ENCODE measurements around the gene NRL.
"Not testable (repeated sequence)": the region's sequence is repeated elsewhere in the genome, so short reads cannot be mapped to it uniquely, and the experiment has no call there.

Gene NRL

DNA sequence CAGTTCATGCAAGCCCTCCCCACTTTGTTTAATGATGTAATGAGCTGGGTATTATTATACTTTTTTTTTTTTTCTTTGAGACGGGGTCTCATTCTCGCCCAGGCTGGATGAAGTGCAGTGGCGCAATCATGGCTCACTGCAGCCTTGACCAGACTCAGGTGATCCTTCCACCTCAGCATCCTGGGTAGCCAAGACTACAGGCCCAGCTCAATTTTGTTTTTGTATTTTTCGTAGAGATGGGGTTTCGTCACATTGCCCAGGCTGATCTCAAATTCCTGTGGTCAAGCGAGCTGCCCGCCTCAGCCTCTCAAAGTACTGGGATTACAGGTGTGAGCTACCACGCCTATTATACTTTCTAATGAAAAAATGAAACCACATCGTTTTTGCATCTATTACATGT, 4.7 kb downstream of the NRL start:
- TF ChIP-seq, protein P1, sequence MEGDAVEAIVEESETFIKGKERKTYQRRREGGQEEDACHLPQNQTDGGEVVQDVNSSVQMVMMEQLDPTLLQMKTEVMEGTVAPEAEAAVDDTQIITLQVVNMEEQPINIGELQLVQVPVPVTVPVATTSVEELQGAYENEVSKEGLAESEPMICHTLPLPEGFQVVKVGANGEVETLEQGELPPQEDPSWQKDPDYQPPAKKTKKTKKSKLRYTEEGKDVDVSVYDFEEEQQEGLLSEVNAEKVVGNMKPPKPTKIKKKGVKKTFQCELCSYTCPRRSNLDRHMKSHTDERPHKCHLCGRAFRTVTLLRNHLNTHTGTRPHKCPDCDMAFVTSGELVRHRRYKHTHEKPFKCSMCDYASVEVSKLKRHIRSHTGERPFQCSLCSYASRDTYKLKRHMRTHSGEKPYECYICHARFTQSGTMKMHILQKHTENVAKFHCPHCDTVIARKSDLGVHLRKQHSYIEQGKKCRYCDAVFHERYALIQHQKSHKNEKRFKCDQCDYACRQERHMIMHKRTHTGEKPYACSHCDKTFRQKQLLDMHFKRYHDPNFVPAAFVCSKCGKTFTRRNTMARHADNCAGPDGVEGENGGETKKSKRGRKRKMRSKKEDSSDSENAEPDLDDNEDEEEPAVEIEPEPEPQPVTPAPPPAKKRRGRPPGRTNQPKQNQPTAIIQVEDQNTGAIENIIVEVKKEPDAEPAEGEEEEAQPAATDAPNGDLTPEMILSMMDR (IDR thresholded peaks at IDR 0.05; ENCODE audit: extremely low read depth, insufficient read depth, missing control alignments): no peak
- DNase-seq (ENCODE audit: low spot score): no peak
- in situ Hi-C loops (cut with MboI; ENCODE audit: low pct_unique_long_range_greater_than_20kb, low sequenced_read_pairs, unreplicated experiment): no loop called here

DNA sequence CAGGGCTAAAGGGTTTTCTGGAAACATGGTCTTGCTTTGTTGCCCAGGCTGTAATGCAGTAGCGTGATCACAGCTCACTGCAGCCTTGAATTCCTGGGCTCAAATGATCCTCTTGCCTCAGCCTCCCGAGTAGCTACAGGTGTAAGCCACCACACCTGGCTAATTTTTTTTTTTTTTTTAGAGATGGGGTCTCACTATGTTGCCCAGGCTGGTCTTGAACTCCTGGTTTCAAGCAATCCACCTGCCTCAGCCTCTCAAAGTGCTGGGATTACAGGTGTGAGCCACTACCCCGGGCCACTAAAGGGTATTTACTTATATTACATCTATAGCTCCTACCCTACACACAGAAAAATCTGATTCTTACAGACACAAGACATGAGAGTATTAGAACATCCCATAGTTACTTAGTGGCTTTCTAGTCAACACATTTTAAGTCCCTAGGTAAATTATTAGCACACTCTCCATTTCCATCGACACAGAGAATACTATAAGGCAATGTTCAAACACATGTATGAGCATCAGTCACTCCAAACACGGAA, 6.3 kb downstream of the NRL start:
- in situ Hi-C loops (cut with MboI; ENCODE audit: low pct_unique_long_range_greater_than_20kb, low sequenced_read_pairs, unreplicated experiment): no loop called here
- no peak for DNase-seq (ENCODE audit: low spot score)

DNA sequence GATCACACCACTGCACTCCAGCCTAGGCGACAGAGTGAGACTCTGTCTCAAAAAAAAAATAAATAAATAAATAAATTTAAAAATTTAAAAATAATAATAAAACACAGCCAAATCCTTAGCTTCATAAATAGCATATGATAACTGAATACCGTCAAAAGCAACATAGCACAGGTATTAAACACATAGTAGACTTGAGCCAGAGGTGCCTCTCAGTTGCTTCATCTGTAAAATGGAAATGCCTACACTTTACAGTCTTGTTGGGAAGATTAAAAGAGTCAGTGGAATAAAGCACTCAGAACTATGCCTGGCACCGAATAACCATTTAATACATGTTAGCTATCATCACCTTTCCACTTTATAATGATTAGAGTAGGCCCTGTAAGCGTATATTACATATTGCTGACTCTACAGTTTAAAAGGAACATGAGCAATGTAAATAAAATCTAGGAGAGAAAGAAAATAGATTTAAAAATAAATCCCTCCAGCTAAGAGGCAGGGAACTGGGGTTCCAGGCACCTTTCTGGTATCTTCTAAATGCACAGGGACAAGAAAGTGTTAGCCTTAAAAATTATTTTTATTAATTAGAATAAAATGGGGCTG, 8.0 kb downstream of the NRL start:
- in situ Hi-C loops (cut with MboI; ENCODE audit: low pct_unique_long_range_greater_than_20kb, low sequenced_read_pairs, unreplicated experiment): no loop called here
- no peak for DNase-seq (ENCODE audit: low spot score)
- TF ChIP-seq, protein P1 (IDR thresholded peaks at IDR 0.05; ENCODE audit: extremely low read depth, insufficient read depth, missing control alignments): no peak

More for the DNA sequence above, 6.3 kb downstream of the NRL start:
- TF ChIP-seq, protein P1 (IDR thresholded peaks at IDR 0.05; ENCODE audit: extremely low read depth, insufficient read depth, missing control alignments): no peak

DNA sequence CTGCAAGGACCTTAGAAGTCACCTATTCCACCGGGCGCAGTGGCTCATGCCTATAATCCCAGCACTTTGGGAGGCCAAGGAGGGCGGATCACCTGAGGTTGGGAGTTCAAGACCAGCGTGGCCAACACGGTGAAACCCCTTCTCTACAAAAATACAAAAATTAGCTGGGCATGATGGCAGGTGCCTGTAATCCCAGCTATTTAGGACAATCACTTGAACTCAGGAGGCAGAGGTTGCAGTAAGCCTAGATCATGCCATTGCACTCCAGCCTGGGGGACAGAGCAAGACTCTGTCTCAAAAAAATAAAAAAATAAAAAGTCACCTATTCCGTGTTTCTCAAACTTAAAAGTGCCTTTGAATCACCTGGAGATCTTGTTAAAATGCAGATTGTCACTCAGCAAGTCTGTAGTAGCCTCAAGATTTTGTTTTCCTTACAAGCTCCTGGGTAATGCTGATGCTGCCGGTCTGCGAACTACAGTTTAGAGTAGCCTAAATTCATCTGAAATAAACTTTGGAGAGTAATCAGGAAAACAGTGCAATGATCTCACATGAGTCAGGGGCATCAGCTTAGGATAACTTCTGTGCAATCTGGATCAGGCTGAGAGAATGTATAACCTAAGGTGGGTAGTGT, 9.0 kb downstream of the NRL start:
- in situ Hi-C loops (cut with MboI; ENCODE audit: low pct_unique_long_range_greater_than_20kb, low sequenced_read_pairs, unreplicated experiment): not testable (repeated sequence)

DNA sequence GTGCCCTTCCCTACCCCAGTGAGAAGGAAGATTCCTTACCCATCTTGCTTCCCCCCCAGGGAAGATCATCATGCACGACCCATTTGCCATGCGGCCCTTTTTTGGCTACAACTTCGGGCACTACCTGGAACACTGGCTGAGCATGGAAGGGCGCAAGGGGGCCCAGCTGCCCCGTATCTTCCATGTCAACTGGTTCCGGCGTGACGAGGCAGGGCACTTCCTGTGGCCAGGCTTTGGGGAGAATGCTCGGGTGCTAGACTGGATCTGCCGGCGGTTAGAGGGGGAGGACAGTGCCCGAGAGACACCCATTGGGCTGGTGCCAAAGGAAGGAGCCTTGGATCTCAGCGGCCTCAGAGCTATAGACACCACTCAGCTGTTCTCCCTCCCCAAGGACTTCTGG, 11.3 kb downstream of the NRL start:
- in situ Hi-C loops (cut with MboI; ENCODE audit: low pct_unique_long_range_greater_than_20kb, low sequenced_read_pairs, unreplicated experiment): no loop called here
- TF ChIP-seq, protein P1 (IDR thresholded peaks at IDR 0.05; ENCODE audit: extremely low read depth, insufficient read depth, missing control alignments): no peak
- no peak for DNase-seq (ENCODE audit: low spot score)

More for the DNA sequence above, 9.0 kb downstream of the NRL start:
- DNase-seq (ENCODE audit: low spot score): not testable (repeated sequence)

DNA sequence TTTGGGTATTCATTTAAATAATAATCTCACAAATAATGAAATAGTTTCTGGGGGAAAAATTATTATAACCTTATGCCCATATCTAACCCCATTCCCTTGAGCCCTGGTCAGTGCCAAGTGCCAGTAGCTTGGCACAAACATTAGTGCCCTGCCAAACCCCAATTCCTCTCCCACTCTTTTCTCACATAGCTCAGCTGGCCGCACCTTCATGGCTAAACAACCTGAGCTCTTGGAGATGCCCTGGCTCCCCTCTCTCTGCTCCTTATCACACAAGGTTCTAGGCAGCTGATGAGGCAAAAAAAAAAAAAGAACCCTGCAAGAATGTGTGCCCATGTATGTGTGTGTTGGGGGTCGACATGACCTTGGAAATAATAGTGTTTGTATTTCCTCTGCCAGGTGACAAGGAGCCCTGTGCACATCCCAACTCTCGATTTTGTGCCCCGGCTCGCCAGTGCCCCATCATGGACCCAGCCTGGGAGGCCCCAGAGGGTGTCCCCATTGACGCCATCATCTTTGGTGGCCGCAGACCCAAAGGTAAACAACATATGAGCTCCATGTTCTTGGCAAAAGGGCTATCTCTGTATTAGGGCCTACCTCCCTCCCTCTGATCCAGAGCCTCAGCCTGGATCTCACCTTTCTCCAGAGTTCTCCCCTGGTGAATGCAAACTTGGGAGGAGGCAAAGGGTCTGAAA, 12.2 kb downstream of the NRL start:
- in situ Hi-C loops (cut with MboI; ENCODE audit: low pct_unique_long_range_greater_than_20kb, low sequenced_read_pairs, unreplicated experiment): no loop called here
- TF ChIP-seq, protein P1 (IDR thresholded peaks at IDR 0.05; ENCODE audit: extremely low read depth, insufficient read depth, missing control alignments): no peak
- DNase-seq (ENCODE audit: low spot score): no peak

Measured in GM13977 (cell line).